ENCODE results near the gene TULP3. TPM values are rescaled to one million over a fixed set of nuclear protein-coding genes. Genes with fewer than 3 reads are reported as not detected.
"Not testable (repeated sequence)": the region's sequence is repeated elsewhere in the genome, so short reads cannot be mapped to it uniquely, and the experiment has no call there.

The TULP3 gene
- polyA plus RNA-seq, 1 donor (not counting 4 experiments of a cell fraction or from before 2014, with no cell fraction given) = 16.0 TPM

- no peaks in the 10 kb centered on the region for H3K27me3 ChIP-seq (ENCODE audit: control insufficient read depth, extremely low read depth, insufficient read depth, low read length)
- TF ChIP-seq EZH2 (IDR thresholded peaks at IDR 0.05; ENCODE audit: low read length) (no peak), CTCF (optimal IDR thresholded peaks at IDR 0.05 in 1 of 3, IDR thresholded peaks at IDR 0.05 in 1 of 3, conservative IDR thresholded peaks at IDR 0.05 in 1 of 3; ENCODE audit: extremely low read depth in 1 of 3, insufficient read depth in 2 of 3, low read length in 3 of 3) (no peak)
- H3K79me2 ChIP-seq (ENCODE audit: control insufficient read depth, insufficient read depth, low read length) = no peaks in the 10 kb centered on the region
- no peak overlapping the region for H2AFZ ChIP-seq (ENCODE audit: control insufficient read depth, low read length)
- no peak overlapping the region for H3K4me2 ChIP-seq (ENCODE audit: control insufficient read depth, extremely low read depth, insufficient read depth, low read depth, low read length)
- H3K9ac ChIP-seq (ENCODE audit: control insufficient read depth, extremely low read depth, insufficient read depth, low read length) = no peak overlapping the region
- H3K4me3 ChIP-seq (ENCODE audit: control insufficient read depth in 2 of 3, extremely low read depth in 1 of 3, insufficient read depth in 2 of 3, low read depth in 1 of 3, low read length in 3 of 3) = no peak overlapping the region
- no peaks in the 10 kb centered on the region for H3K9me3 ChIP-seq (ENCODE audit: control insufficient read depth, low read depth, low read length)
- H3K27ac ChIP-seq (ENCODE audit: control insufficient read depth, insufficient read depth, low read length) = no peak overlapping the region
- DNase-seq (ENCODE audit: low read depth, low spot score) (no peak), FAIRE-seq (no peak)
- dilution Hi-C loops (cut with MboI; ENCODE audit: extremely low pct_ligation_motif_present, low sequenced_read_pairs) = no loop called here
- H3K36me3 ChIP-seq (ENCODE audit: control insufficient read depth in 2 of 2, extremely low read depth in 1 of 2, insufficient read depth in 2 of 2, low read length in 2 of 2) = peaks cover 2 to 20% of the 10 kb centered on the region in 2 experiments
- no peaks in the 10 kb centered on the region for H4K20me1 ChIP-seq (ENCODE audit: control insufficient read depth, extremely low read depth, insufficient read depth, low read length)
- H3K9me1 ChIP-seq (ENCODE audit: control insufficient read depth, extremely low read depth, insufficient read depth, low read length) = no peaks in the 10 kb centered on the region
- H3K4me1 ChIP-seq (ENCODE audit: control insufficient read depth, extremely low read depth, insufficient read depth, low read length) = no peaks in the 10 kb centered on the region
Measured at GRCh38 chr12:2860170-2860569, 30.5 kb upstream of the TULP3 start.

GRCh38 chr12:2862876-2863275 lies 27.8 kb upstream of the TULP3 start:
- Histone ChIP-seq H3K9me3 (ENCODE audit: control insufficient read depth, low read depth, low read length) (no peaks in the 10 kb centered on the region), H3K27ac (ENCODE audit: control insufficient read depth, insufficient read depth, low read length) (no peak overlapping the region), H3K36me3 (ENCODE audit: control insufficient read depth in 2 of 2, extremely low read depth in 1 of 2, insufficient read depth in 2 of 2, low read length in 2 of 2) (peaks cover 2 to 34% of the 10 kb centered on the region in 2 experiments), H3K4me1 (ENCODE audit: control insufficient read depth, extremely low read depth, insufficient read depth, low read length) (no peaks in the 10 kb centered on the region), H3K79me2 (ENCODE audit: control insufficient read depth, insufficient read depth, low read length) (no peaks in the 10 kb centered on the region), H2AFZ (ENCODE audit: control insufficient read depth, low read length) (no peak overlapping the region), H3K9ac (ENCODE audit: control insufficient read depth, extremely low read depth, insufficient read depth, low read length) (no peak overlapping the region), H3K27me3 (ENCODE audit: control insufficient read depth, extremely low read depth, insufficient read depth, low read length) (no peaks in the 10 kb centered on the region), H4K20me1 (ENCODE audit: control insufficient read depth, extremely low read depth, insufficient read depth, low read length) (no peaks in the 10 kb centered on the region), H3K9me1 (ENCODE audit: control insufficient read depth, extremely low read depth, insufficient read depth, low read length) (no peaks in the 10 kb centered on the region), H3K4me3 (ENCODE audit: control insufficient read depth in 2 of 3, extremely low read depth in 1 of 3, insufficient read depth in 2 of 3, low read depth in 1 of 3, low read length in 3 of 3) (no peak overlapping the region), H3K4me2 (ENCODE audit: control insufficient read depth, extremely low read depth, insufficient read depth, low read depth, low read length) (no peak overlapping the region)
- TF ChIP-seq EZH2 (IDR thresholded peaks at IDR 0.05; ENCODE audit: low read length) (no peak), CTCF (optimal IDR thresholded peaks at IDR 0.05 in 1 of 3, IDR thresholded peaks at IDR 0.05 in 1 of 3, conservative IDR thresholded peaks at IDR 0.05 in 1 of 3; ENCODE audit: extremely low read depth in 1 of 3, insufficient read depth in 2 of 3, low read length in 3 of 3) (no peak)
- dilution Hi-C loops (cut with MboI; ENCODE audit: extremely low pct_ligation_motif_present, low sequenced_read_pairs) = no loop called here
- DNase-seq (ENCODE audit: low read depth, low spot score) (no peak), FAIRE-seq (no peak)

GRCh38 chr12:2863402-2863801 lies 27.3 kb upstream of the TULP3 start:
- DNase-seq (ENCODE audit: low read depth, low spot score); H2AFZ ChIP-seq (ENCODE audit: control insufficient read depth, low read length); H3K27ac ChIP-seq (ENCODE audit: control insufficient read depth, insufficient read depth, low read length); dilution Hi-C loops (cut with MboI; ENCODE audit: extremely low pct_ligation_motif_present, low sequenced_read_pairs); H3K79me2 ChIP-seq (ENCODE audit: control insufficient read depth, insufficient read depth, low read length); H4K20me1 ChIP-seq (ENCODE audit: control insufficient read depth, extremely low read depth, insufficient read depth, low read length); H3K9ac ChIP-seq (ENCODE audit: control insufficient read depth, extremely low read depth, insufficient read depth, low read length); H3K4me2 ChIP-seq (ENCODE audit: control insufficient read depth, extremely low read depth, insufficient read depth, low read depth, low read length); H3K4me3 ChIP-seq (ENCODE audit: control insufficient read depth in 2 of 3, extremely low read depth in 1 of 3, insufficient read depth in 2 of 3, low read depth in 1 of 3, low read length in 3 of 3); H3K4me1 ChIP-seq (ENCODE audit: control insufficient read depth, extremely low read depth, insufficient read depth, low read length); H3K9me3 ChIP-seq (ENCODE audit: control insufficient read depth, low read depth, low read length); H3K9me1 ChIP-seq (ENCODE audit: control insufficient read depth, extremely low read depth, insufficient read depth, low read length); FAIRE-seq; H3K27me3 ChIP-seq (ENCODE audit: control insufficient read depth, extremely low read depth, insufficient read depth, low read length): not testable (repeated sequence)
- H3K36me3 ChIP-seq (ENCODE audit: control insufficient read depth in 2 of 2, extremely low read depth in 1 of 2, insufficient read depth in 2 of 2, low read length in 2 of 2) = peaks cover 2 to 35% of the 10 kb centered on the region in 2 experiments

Data from keratinocyte (primary cell).